AG04450 (cell line): ENCODE data around the gene TYW1B. TPM values are rescaled to one million over a fixed set of nuclear protein-coding genes. Genes with fewer than 3 reads are reported as not detected.

Experiments used
- polyA plus RNA-seq: library from polyadenylated mRNA; depleted of rRNA; stranded (reverse); fragments of >200 nt; gene quantifications from 2 replicates; pipeline ENCODE4 v1.2.3, GENCODE V29; 2011; rRNA removed
- small RNA-seq: library from RNA; depleted of rRNA; stranded (forward); fragments of <200 nt; gene quantifications from one replicate; pipeline ENCODE3, GENCODE V24; 2012; ENCODE audit warnings: low read depth; ENCODE audit not compliant: insufficient read length

TYW1B gene
- polyA plus RNA-seq, 1 experiment, result 5.0 TPM

Small RNA genes lying within 50 kb of the gene (small RNA-seq; reads per million reads assigned to genes)
- gene AC211469.2 (not detected), gene MIR4650-2 (not detected), gene RN7SL377P (not detected), gene RN7SL625P (not detected)

Other genes with a start within 250 kb of the TYW1B start
- gene POM121, start 96.9 kb upstream of the TYW1B start, polyA plus RNA-seq, result 3.5 and 4.9 TPM in 2 replicates
- gene TRIM74, start 141.3 kb upstream of the TYW1B start, polyA plus RNA-seq, result 0.09 TPM in 1 of 2 replicates, not detected in the other
- gene SPDYE8, start 201.6 kb upstream of the TYW1B start, polyA plus RNA-seq, result 0.10 TPM in 1 of 2 replicates, not detected in the other
- gene SPDYE11, start 229.7 kb upstream of the TYW1B start, polyA plus RNA-seq, result 0.06 and 0.07 TPM in 2 replicates